Ovary (tissue), 3 donors: ENCODE data around the gene RAC3.

Experiments used
- CTCF ChIP-seq, 3 donors: fragments of 450-650 bp in 2 of 3; fragments of 200-600 bp in 1 of 3; IDR thresholded peaks; one replicate each; pipeline versions ENCODE4 v1.5.1 to v1.8.0; 2016 to 2022; ENCODE audit warnings: antibody characterized with exemption in 3 of 3, mild to moderate bottlenecking in 1 of 3
- EP300 ChIP-seq: sonication (generic); formaldehyde crosslinking; IDR thresholded peaks from one replicate; pipeline ENCODE4 v1.6.1; 2017; ENCODE audit warnings: antibody characterized with exemption
- POLR2A ChIP-seq: fragments of 450-650 bp; IDR thresholded peaks from one replicate; pipeline ENCODE4 v1.6.1; 2017; ENCODE audit warnings: antibody characterized with exemption, mild to moderate bottlenecking, moderate library complexity
- donor health status: DM: no; HTN: no; CAD: no.

GRCh38 chr17:82028966-82029365, 2.5 kb upstream of the RAC3 start:
- TF ChIP-seq CTCF (IDR thresholded peaks at IDR 0.05) (no peak), EP300 (no peak), POLR2A (no peak)
